Prostate gland (tissue), 2 donors: Measurements from ENCODE around the gene STXBP4.

ENCODE experiments used
- CTCF ChIP-seq, 4 experiments: fragments of 200-600 bp in 2 of 4; fragments of 450-650 bp in 2 of 4; sonication (generic) in 2 of 4; IDR thresholded peaks; 1 replicate in 3 of 4; 2 replicates in 1 of 4; pipeline ENCODE4 v1.5.1; 2016 to 2019; ENCODE audit warnings: antibody characterized with exemption in 4 of 4, mild to moderate bottlenecking in 2 of 4, moderate library complexity in 2 of 4
- POLR2A ChIP-seq: fragments of 450-650 bp; IDR thresholded peaks from one replicate; pipeline ENCODE4 v1.6.1; 2016; ENCODE audit warnings: antibody characterized with exemption, mild to moderate bottlenecking

- TF ChIP-seq CTCF (IDR thresholded peaks at IDR 0.05), result no peak
- TF ChIP-seq POLR2A, result no peak
Measured at GRCh38 chr17:55116440-55116914, 147.9 kb downstream of the STXBP4 start.
